ENCODE results near the gene PTPN4. TPM values are rescaled to one million over a fixed set of nuclear protein-coding genes. Genes with fewer than 3 reads are reported as not detected.

Gene PTPN4
- total RNA-seq, 1 experiment from 2014 or later = 8.0 TPM

- DNase-seq (ENCODE audit: low read depth in 1 of 2, low spot score in 2 of 2) = no peak
- H3K4me3 ChIP-seq = no peak overlapping the region
- no peaks in the 10 kb centered on the region for H3K9me3 ChIP-seq (replicated peaks)
- H3K27ac ChIP-seq = no peak overlapping the region
- H3K4me1 ChIP-seq (replicated peaks) = no peaks in the 10 kb centered on the region
- no peaks in the 10 kb centered on the region for H3K27me3 ChIP-seq (replicated peaks)
- H3K36me3 ChIP-seq = no peaks in the 10 kb centered on the region
Measured at GRCh38 chr2:119849838-119850565, 90.3 kb downstream of the PTPN4 start.

DNA sequence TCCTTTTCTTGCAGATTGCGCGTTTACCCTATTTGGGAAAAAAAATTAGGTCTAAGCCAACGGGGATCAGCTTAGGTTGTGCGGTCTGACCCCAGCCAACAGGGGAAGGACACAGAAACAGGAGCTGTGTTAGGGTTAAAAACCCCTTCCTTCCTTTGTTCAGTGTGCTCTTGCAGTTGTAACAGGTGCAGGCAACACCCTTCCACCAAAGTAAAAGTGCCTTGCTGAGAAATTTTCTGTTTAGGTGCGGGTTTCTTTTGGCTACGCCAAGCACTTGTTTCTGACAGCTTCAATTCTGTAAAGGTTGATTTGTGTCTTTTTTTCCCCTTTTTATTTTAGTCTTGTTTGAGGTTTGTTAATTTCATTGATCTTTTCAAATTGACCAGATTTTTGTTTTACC, 92.5 kb downstream of the PTPN4 start:
- no peak for DNase-seq (ENCODE audit: low read depth in 1 of 2, low spot score in 2 of 2)
- H3K9me3 ChIP-seq (replicated peaks) = no peaks in the 10 kb centered on the region
- no peak overlapping the region for H3K4me3 ChIP-seq
- no peaks in the 10 kb centered on the region for H3K27me3 ChIP-seq (replicated peaks)
- H3K27ac ChIP-seq = no peak overlapping the region
- H3K4me1 ChIP-seq (replicated peaks) = no peaks in the 10 kb centered on the region
- H3K36me3 ChIP-seq = no peaks in the 10 kb centered on the region

- Histone ChIP-seq H3K36me3 (no peaks in the 10 kb centered on the region), H3K9me3 (replicated peaks) (no peaks in the 10 kb centered on the region), H3K27me3 (replicated peaks) (no peaks in the 10 kb centered on the region), H3K4me1 (replicated peaks) (no peaks in the 10 kb centered on the region), H3K27ac (no peak overlapping the region), H3K4me3 (no peak overlapping the region)
- DNase-seq (ENCODE audit: low read depth in 1 of 2, low spot score in 2 of 2) = no peak
Measured at GRCh38 chr2:119853777-119854399, 94.2 kb downstream of the PTPN4 start.

DNA sequence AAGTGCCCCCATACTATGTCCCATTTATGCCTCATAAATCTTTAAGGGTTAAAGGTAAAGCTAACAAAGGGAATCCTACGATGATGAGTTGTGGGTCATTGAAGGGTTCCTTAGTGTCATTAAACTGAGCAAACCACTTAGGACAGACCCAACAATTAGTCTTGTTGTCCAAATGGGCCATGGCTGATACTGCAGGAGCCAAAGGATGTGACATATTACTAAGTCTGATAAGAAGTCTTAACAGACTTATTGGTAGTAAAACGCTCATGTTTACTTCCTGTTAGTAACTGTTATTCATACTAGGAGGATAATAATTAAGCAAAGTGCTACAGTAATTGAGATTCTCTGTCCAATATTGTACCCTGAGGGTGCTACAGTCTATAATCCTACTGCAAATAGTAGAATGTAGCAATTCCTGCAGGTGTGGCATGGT, 96.8 kb downstream of the PTPN4 start:
- Histone ChIP-seq H3K9me3 (replicated peaks) (no peaks in the 10 kb centered on the region), H3K4me3 (no peak overlapping the region), H3K36me3 (no peaks in the 10 kb centered on the region), H3K27ac (no peak overlapping the region), H3K27me3 (replicated peaks) (no peaks in the 10 kb centered on the region), H3K4me1 (replicated peaks) (no peaks in the 10 kb centered on the region)
- DNase-seq (ENCODE audit: low read depth in 1 of 2, low spot score in 2 of 2) = no peak

DNA sequence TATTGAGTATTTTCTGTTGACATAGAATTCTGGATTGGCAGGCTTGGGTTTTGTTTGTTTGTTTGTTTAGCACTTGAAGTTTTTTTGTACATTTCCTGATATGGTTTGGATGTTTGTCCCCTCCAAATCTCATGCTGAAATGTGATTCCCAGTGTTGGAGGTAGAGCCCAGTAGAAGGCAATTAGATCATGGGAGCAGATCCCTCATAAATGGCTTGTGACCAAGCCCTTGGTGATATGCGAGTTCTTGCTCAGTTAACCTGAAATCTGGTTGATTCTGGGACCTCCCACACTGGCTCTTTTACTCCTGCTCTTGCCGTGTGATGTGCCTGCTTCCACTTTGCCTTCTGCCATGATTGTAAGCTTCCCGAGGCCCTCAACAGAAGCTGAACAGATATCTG, 98.0 kb downstream of the PTPN4 start:
- Histone ChIP-seq H3K27me3 (replicated peaks) (no peaks in the 10 kb centered on the region), H3K27ac (no peak overlapping the region), H3K4me1 (replicated peaks) (no peaks in the 10 kb centered on the region), H3K36me3 (no peaks in the 10 kb centered on the region), H3K4me3 (no peak overlapping the region), H3K9me3 (replicated peaks) (no peaks in the 10 kb centered on the region)
- no peak for DNase-seq (ENCODE audit: low read depth in 1 of 2, low spot score in 2 of 2)

DNA sequence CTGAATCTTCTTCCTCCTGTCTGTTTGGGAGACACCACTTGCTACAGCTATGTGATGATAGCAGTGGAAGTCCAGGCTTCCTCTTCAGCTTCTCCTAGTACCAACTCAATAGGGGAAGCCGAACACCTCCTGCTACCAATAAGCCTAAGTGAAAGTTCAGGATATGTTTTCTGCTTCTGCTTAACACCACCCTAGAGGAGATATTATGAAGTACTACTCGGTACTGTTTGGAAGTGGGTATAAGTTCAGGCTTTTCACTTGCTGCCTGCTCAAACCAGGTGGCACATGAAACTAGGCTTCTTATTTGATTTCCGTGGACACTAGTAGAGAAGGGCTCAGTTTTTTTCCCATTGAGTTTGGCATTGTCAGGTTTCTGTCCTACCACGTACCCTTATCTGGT, 99.8 kb downstream of the PTPN4 start:
- Histone ChIP-seq H3K4me1 (replicated peaks) (no peaks in the 10 kb centered on the region), H3K4me3 (no peak overlapping the region), H3K9me3 (replicated peaks) (no peaks in the 10 kb centered on the region), H3K27me3 (replicated peaks) (no peaks in the 10 kb centered on the region), H3K36me3 (no peaks in the 10 kb centered on the region), H3K27ac (no peak overlapping the region)
- no peak for DNase-seq (ENCODE audit: low read depth in 1 of 2, low spot score in 2 of 2)

GRCh38 chr2:119860924-119861323, 101.2 kb downstream of the PTPN4 start:
- DNase-seq (ENCODE audit: low read depth in 1 of 2, low spot score in 2 of 2) = no peak
- H3K9me3 ChIP-seq (replicated peaks) = no peaks in the 10 kb centered on the region
- no peaks in the 10 kb centered on the region for H3K36me3 ChIP-seq
- H3K27ac ChIP-seq = no peak overlapping the region
- no peaks in the 10 kb centered on the region for H3K27me3 ChIP-seq (replicated peaks)
- no peak overlapping the region for H3K4me3 ChIP-seq
- no peaks in the 10 kb centered on the region for H3K4me1 ChIP-seq (replicated peaks)

GRCh38 chr2:119862127-119862889, 102.6 kb downstream of the PTPN4 start:
- DNase-seq (ENCODE audit: low read depth in 1 of 2, low spot score in 2 of 2) = no peak
- H3K4me1 ChIP-seq (replicated peaks) = no peaks in the 10 kb centered on the region
- H3K9me3 ChIP-seq (replicated peaks) = no peaks in the 10 kb centered on the region
- no peak overlapping the region for H3K4me3 ChIP-seq
- H3K36me3 ChIP-seq = no peaks in the 10 kb centered on the region
- no peak overlapping the region for H3K27ac ChIP-seq
- H3K27me3 ChIP-seq (replicated peaks) = no peaks in the 10 kb centered on the region

DNA sequence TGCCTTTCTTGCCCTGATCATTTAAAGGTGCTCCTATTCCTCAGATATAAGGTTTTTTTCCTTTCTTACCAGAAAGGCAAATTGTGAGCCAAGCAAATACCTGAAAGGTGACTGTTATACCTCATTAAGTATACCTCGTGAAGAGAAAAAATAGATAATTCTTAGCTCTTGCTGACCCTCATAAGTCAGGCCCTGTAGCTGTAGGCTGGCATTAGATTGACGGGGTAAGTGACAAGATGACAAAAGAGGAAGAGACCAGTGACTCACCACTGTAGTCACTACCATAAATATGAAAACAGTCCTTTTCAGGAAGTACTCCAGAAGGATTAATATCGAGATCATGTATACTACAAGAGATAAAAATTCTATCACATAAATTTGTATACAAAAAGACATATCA, 104.6 kb downstream of the PTPN4 start:
- H3K27me3 ChIP-seq (replicated peaks) = no peaks in the 10 kb centered on the region
- H3K27ac ChIP-seq = no peak overlapping the region
- H3K4me1 ChIP-seq (replicated peaks) = no peaks in the 10 kb centered on the region
- no peaks in the 10 kb centered on the region for H3K9me3 ChIP-seq (replicated peaks)
- H3K4me3 ChIP-seq = no peak overlapping the region
- no peak for DNase-seq (ENCODE audit: low read depth in 1 of 2, low spot score in 2 of 2)
- no peaks in the 10 kb centered on the region for H3K36me3 ChIP-seq

DNA sequence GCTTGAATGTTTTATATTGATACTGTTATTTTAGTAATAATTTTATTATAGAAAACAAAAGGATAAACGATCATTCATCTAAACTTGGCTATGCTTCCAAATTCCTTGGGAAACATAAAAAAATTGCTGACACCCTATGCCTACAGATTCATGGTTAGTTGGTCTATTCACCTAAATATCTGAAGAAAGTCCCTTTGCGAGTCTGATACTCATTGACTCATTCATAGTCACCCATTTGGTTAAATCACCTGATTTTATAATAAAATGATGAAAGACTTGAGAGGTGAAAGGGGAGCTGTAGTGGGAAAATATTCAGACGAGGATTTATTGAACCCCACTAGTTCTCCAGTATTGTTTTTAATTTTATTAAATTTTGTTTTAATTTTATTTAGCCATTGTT, 112.0 kb downstream of the PTPN4 start:
- Histone ChIP-seq H3K36me3 (no peaks in the 10 kb centered on the region), H3K4me3 (no peak overlapping the region), H3K27ac (no peak overlapping the region), H3K4me1 (replicated peaks) (no peaks in the 10 kb centered on the region), H3K9me3 (replicated peaks) (no peaks in the 10 kb centered on the region), H3K27me3 (replicated peaks) (no peaks in the 10 kb centered on the region)
- DNase-seq (ENCODE audit: low read depth in 1 of 2, low spot score in 2 of 2) = no peak

- Histone ChIP-seq H3K27ac (no peak overlapping the region), H3K4me1 (replicated peaks) (no peaks in the 10 kb centered on the region), H3K9me3 (replicated peaks) (no peaks in the 10 kb centered on the region), H3K27me3 (replicated peaks) (no peaks in the 10 kb centered on the region), H3K4me3 (no peak overlapping the region), H3K36me3 (no peaks in the 10 kb centered on the region)
- DNase-seq (ENCODE audit: low read depth in 1 of 2, low spot score in 2 of 2) = no peak
Measured at GRCh38 chr2:119873350-119874315, 113.9 kb downstream of the PTPN4 start.

DNA sequence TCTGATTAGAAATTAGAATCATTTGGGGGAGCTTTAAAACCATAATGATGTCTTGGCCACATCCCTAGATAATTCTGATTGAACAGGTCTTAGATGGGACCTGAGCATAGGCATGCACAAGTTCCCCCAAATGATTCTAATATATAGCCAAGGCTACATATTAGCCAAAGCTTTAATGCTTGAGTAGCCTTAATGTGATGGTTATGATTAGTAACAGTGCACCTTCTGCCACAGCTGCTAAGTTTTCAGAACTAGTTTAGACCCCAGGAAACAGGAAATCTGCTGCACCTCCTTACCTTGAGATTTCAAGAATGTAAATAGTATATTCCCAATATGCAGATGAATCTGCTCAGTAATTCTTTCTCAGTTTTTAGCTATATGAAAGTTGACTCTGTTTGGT, 119.8 kb downstream of the PTPN4 start:
- Histone ChIP-seq H3K36me3 (no peaks in the 10 kb centered on the region), H3K9me3 (replicated peaks) (no peaks in the 10 kb centered on the region), H3K4me1 (replicated peaks) (no peaks in the 10 kb centered on the region), H3K27me3 (replicated peaks) (no peaks in the 10 kb centered on the region), H3K27ac (no peak overlapping the region), H3K4me3 (no peak overlapping the region)
- DNase-seq (ENCODE audit: low read depth in 1 of 2, low spot score in 2 of 2) = no peak

- Histone ChIP-seq H3K27ac (no peak overlapping the region), H3K36me3 (no peaks in the 10 kb centered on the region), H3K4me1 (replicated peaks) (no peaks in the 10 kb centered on the region), H3K4me3 (no peak overlapping the region), H3K9me3 (replicated peaks) (no peaks in the 10 kb centered on the region), H3K27me3 (replicated peaks) (no peaks in the 10 kb centered on the region)
- no peak for DNase-seq (ENCODE audit: low read depth in 1 of 2, low spot score in 2 of 2)
Measured at GRCh38 chr2:119888680-119889079, 129.0 kb downstream of the PTPN4 start.

All from SJSA1 (cell line).